SK-N-SH (cell line): ENCODE measurements around the gene BCL7C. TPM values are rescaled to one million over a fixed set of nuclear protein-coding genes. Genes with fewer than 3 reads are reported as not detected.

Experiments used
- CTCF ChIA-PET: fragments of 300-600, 350-600 bp; formaldehyde crosslinking; extraction: SDS; loops from one replicate; lab custom pipeline; 2021; lab: Yijun Ruan, JAX
- POLR2A ChIA-PET: fragments of 350-600 bp; sonication (Branson Sonifier 250); formaldehyde crosslinking; extraction: SDS; loops from one replicate; lab custom pipeline; 2020; ENCODE audit warnings: antibody characterized with exemption, inconsistent platforms; lab: Yijun Ruan, JAX
- DNase-seq: peaks from one replicate; pipeline ENCODE4 v3.0.0; 2012
- H2AFZ ChIP-seq: fragments of 200-600 bp; sonication (generic); 2 replicates; pipeline ENCODE4 v1.8.1; 2016; ENCODE audit warnings: antibody characterized with exemption, mild to moderate bottlenecking, low read depth
- H3F3A ChIP-seq: fragments of 200-600 bp; sonication (generic); replicated peaks from 2 replicates; pipeline ENCODE3; 2016; ENCODE audit warnings: antibody characterized with exemption, mild to moderate bottlenecking; ENCODE audit not compliant: insufficient read depth
- H3K27ac ChIP-seq, 2 experiments: fragments of 200-500 bp in 1 of 2; fragments of 200-600 bp in 1 of 2; sonication (Bioruptor generic) in 1 of 2; sonication (generic), shearing (Covaris generic) in 1 of 2; 2 replicates each; pipeline versions ENCODE4 v1.5.1 to v1.6.1; 2014 to 2016; ENCODE audit warnings: low read depth in 2 of 2, inconsistent platforms in 1 of 2, low read length in 1 of 2, mild to moderate bottlenecking in 1 of 2, mixed read lengths in 1 of 2
- H3K27me3 ChIP-seq: fragments of 200-600 bp; sonication (generic), shearing (Covaris generic); 2 replicates; pipeline ENCODE4 v1.6.1; 2016; ENCODE audit warnings: mixed run types; ENCODE audit not compliant: insufficient read depth
- H3K36me3 ChIP-seq, 2 experiments: fragments of 200-500 bp in 1 of 2; fragments of 200-600 bp in 1 of 2; sonication (Bioruptor generic) in 1 of 2; sonication (generic) in 1 of 2; replicated peaks in 1 of 2; 2 replicates each; pipeline versions ENCODE3 to v1.5.1; 2014 to 2016; ENCODE audit warnings: low read length in 1 of 2, mild to moderate bottlenecking in 1 of 2; ENCODE audit not compliant: insufficient read depth in 2 of 2, control insufficient read depth in 1 of 2
- H3K4me1 ChIP-seq, 2 experiments: fragments of 200-500 bp in 1 of 2; fragments of 200-600 bp in 1 of 2; sonication (Bioruptor generic) in 1 of 2; sonication (generic), shearing (Covaris generic) in 1 of 2; 2 replicates each; pipeline versions ENCODE4 v1.5.1 to v1.6.1; 2014 to 2016; ENCODE audit warnings: low read depth in 1 of 2, low read length in 1 of 2, mixed run types in 1 of 2; ENCODE audit not compliant: insufficient read depth in 2 of 2, control insufficient read depth in 1 of 2
- H3K4me2 ChIP-seq: fragments of 200-600 bp; sonication (generic), shearing (Covaris generic); 2 replicates; pipeline ENCODE4 v1.6.1; 2017; ENCODE audit warnings: mixed run types
- H3K4me3 ChIP-seq, 2 experiments: fragments of 200-500 bp in 1 of 2; fragments of 200-600 bp in 1 of 2; sonication (Bioruptor generic) in 1 of 2; sonication (generic), shearing (Covaris generic) in 1 of 2; 2 replicates each; pipeline versions ENCODE4 v1.5.1 to v1.8.1; 2014 to 2016; ENCODE audit warnings: low read depth in 2 of 2, inconsistent platforms in 1 of 2, low read length in 1 of 2, mild to moderate bottlenecking in 1 of 2, mixed read lengths in 1 of 2, moderate library complexity in 1 of 2
- H3K79me2 ChIP-seq: fragments of 200-600 bp; sonication (generic); 2 replicates; pipeline ENCODE4 v1.8.1; 2017; ENCODE audit warnings: mild to moderate bottlenecking; ENCODE audit not compliant: insufficient read depth
- H3K9ac ChIP-seq: fragments of 200-600 bp; sonication (generic); 2 replicates; pipeline ENCODE4 v1.6.1; 2017; ENCODE audit warnings: mixed run types
- H3K9me2 ChIP-seq: fragments of 200-600 bp; sonication (generic); 2 replicates; pipeline ENCODE4 v1.6.1; 2017; ENCODE audit warnings: mixed run types
- H3K9me3 ChIP-seq: fragments of 200-600 bp; sonication (generic); 2 replicates; pipeline ENCODE4 v1.6.1; 2017; ENCODE audit warnings: mixed run types, mild to moderate bottlenecking, moderate library complexity
- H4K20me1 ChIP-seq: fragments of 200-600 bp; sonication (generic); 2 replicates; pipeline ENCODE4 v1.6.1; 2017; ENCODE audit warnings: mild to moderate bottlenecking, mixed run types; ENCODE audit not compliant: insufficient read depth
- CTCF ChIP-seq: fragments of 200-600 bp; sonication (generic); IDR thresholded peaks from 2 replicates; pipeline ENCODE4 v1.6.1; 2017; ENCODE audit warnings: antibody characterized with exemption, mild to moderate bottlenecking, moderate library complexity
- ELF1 ChIP-seq: IDR thresholded peaks from 2 replicates; pipeline ENCODE4 v1.4.0; 2012
- EZH2phosphoT487 ChIP-seq: fragments of 200-600 bp; sonication (generic); IDR thresholded peaks from 2 replicates; pipeline ENCODE4 v1.6.1; 2017; ENCODE audit warnings: low read depth, mixed run types, mild to moderate bottlenecking, antibody characterized with exemption, moderate library complexity, borderline replicate concordance
- FOXJ3 ChIP-seq: sonication (generic); formaldehyde crosslinking; IDR thresholded peaks from 2 replicates; pipeline ENCODE4 v1.5.1; 2020; ENCODE audit warnings: mild to moderate bottlenecking, missing genetic modification reagents
- JUND ChIP-seq: IDR thresholded peaks from 2 replicates; pipeline ENCODE4 v1.4.0; 2012
- MEF2A ChIP-seq: IDR thresholded peaks from 2 replicates; pipeline ENCODE4 v1.4.0; 2012; ENCODE audit warnings: low read depth, borderline replicate concordance
- MXI1 ChIP-seq: IDR thresholded peaks from 2 replicates; pipeline ENCODE4 v1.6.1; 2012; ENCODE audit warnings: mild to moderate bottlenecking, low read depth, low read length, improper control_type of control experiment
- POLR2AphosphoS5 ChIP-seq: IDR thresholded peaks from 2 replicates; pipeline ENCODE4 v1.6.1; 2012; ENCODE audit warnings: low read depth, low read length
- RFX5 ChIP-seq: IDR thresholded peaks from 2 replicates; pipeline ENCODE4 v1.6.1; 2012; ENCODE audit warnings: mild to moderate bottlenecking, improper control_type of control experiment, low read length
- TAF1 ChIP-seq: IDR thresholded peaks from 2 replicates; pipeline ENCODE4 v1.6.1; 2012; ENCODE audit warnings: low read depth, mild to moderate bottlenecking, low read length, moderate library complexity, borderline replicate concordance
- USF1 ChIP-seq: IDR thresholded peaks from 2 replicates; pipeline ENCODE4 v1.4.0; 2012; ENCODE audit warnings: low read depth, borderline replicate concordance
- USF2 ChIP-seq: fragments of 150-350 bp; IDR thresholded peaks from 2 replicates; pipeline ENCODE4 v1.6.1; 2017; ENCODE audit warnings: antibody characterized with exemption, low read length, low read depth, borderline replicate concordance
- YY1 ChIP-seq: IDR thresholded peaks from 2 replicates; pipeline ENCODE4 v1.4.0; 2012; ENCODE audit warnings: low read depth, mild to moderate bottlenecking
- WGBS: methylation state at CpG from one replicate; pipeline ENCODE4 v1.1.6; 2017; ENCODE audit warnings: low lambda C conversion rate; 5-methylcytosine and 5-hydroxymethylcytosine counted together
- polyA plus RNA-seq, 3 experiments: library from polyadenylated mRNA; depleted of rRNA; stranded (reverse); fragments of >200 nt; gene quantifications; 2 replicates each; pipeline ENCODE4 v1.2.3, GENCODE V29; 2012

The BCL7C gene
- polyA plus RNA-seq, 1 of the 3 experiments (the other 2 are of a cell fraction) = 56.3 TPM

GRCh38 chr16:30842971-30843370, 50.9 kb downstream of the BCL7C start:
- H2AFZ ChIP-seq = no peak overlapping the region
- POLR2A ChIA-PET = no interaction called here
- no peaks in the 10 kb centered on the region; a peak in 1 of 4 replicates for H3K4me1 ChIP-seq
- no peaks in the 10 kb centered on the region for H3K27me3 ChIP-seq
- no peaks in the 10 kb centered on the region for H4K20me1 ChIP-seq
- no peaks in the 10 kb centered on the region for H3K9me2 ChIP-seq
- H3K79me2 ChIP-seq = no peaks in the 10 kb centered on the region
- no peak for DNase-seq
- H3F3A ChIP-seq = peaks cover 6% of the 10 kb centered on the region
- H3K9ac ChIP-seq = no peak overlapping the region
- H3K4me3 ChIP-seq = no peak overlapping the region
- no peaks in the 10 kb centered on the region for H3K36me3 ChIP-seq
- no peak overlapping the region for H3K4me2 ChIP-seq
- 94% methylated on average over 4 of the region's 4 CpGs for WGBS
- H3K27ac ChIP-seq = no peak overlapping the region
- TF ChIP-seq USF1 = no peak
- TF ChIP-seq MXI1 = no peak
- no peak for TF ChIP-seq JUND
- no peak for TF ChIP-seq POLR2AphosphoS5
- no peak for TF ChIP-seq EZH2phosphoT487
- CTCF ChIA-PET = interaction anchor here (4.6 to 6.4 kb wide), 2 partner anchors 16 to 59 kb away, joined by 42 to 74 read pairs; no protein-coding TSS in a partner anchor
- no peaks in the 10 kb centered on the region for H3K9me3 ChIP-seq

GRCh38 chr16:30841332-30841731, 52.5 kb downstream of the BCL7C start:
- no peaks in the 10 kb centered on the region for H3K27me3 ChIP-seq
- no peaks in the 10 kb centered on the region for H3K9me3 ChIP-seq
- no peak overlapping the region for H2AFZ ChIP-seq
- H3K9ac ChIP-seq = no peak overlapping the region
- CTCF ChIA-PET = interaction anchor here (0.9 to 6.4 kb wide), 2 partner anchors 9 to 60 kb away, joined by 3 to 74 read pairs; no protein-coding TSS in a partner anchor
- no peak overlapping the region for H3K4me3 ChIP-seq
- H3K9me2 ChIP-seq = no peaks in the 10 kb centered on the region
- H3F3A ChIP-seq = peaks cover 6% of the 10 kb centered on the region
- no peaks in the 10 kb centered on the region for H4K20me1 ChIP-seq
- no peaks in the 10 kb centered on the region for H3K79me2 ChIP-seq
- no peaks in the 10 kb centered on the region; a peak in 1 of 4 replicates for H3K4me1 ChIP-seq
- POLR2A ChIA-PET = no interaction called here
- H3K4me2 ChIP-seq = no peak overlapping the region
- WGBS = 90% methylated on average over 9 of the region's 9 CpGs
- no peak for DNase-seq
- TF ChIP-seq MEF2A (no peak), CTCF (no peak), RFX5 (no peak), USF2 (no peak), ELF1 (no peak), TAF1 (no peak), YY1 (no peak), FOXJ3 (CRISPR knock-in tag) (no peak)
- no peaks in the 10 kb centered on the region for H3K36me3 ChIP-seq
- no peak overlapping the region for H3K27ac ChIP-seq
